ENCODE results near the gene INTS13. TPM values are rescaled to one million over a fixed set of nuclear protein-coding genes. Genes with fewer than 3 reads are reported as not detected.
A peak's percentile ranks its signal among the peaks of the same experiment; 100 is the strongest.

INTS13 gene
- total RNA-seq, 1 experiment from 2014 or later = 61.8 TPM

DNA sequence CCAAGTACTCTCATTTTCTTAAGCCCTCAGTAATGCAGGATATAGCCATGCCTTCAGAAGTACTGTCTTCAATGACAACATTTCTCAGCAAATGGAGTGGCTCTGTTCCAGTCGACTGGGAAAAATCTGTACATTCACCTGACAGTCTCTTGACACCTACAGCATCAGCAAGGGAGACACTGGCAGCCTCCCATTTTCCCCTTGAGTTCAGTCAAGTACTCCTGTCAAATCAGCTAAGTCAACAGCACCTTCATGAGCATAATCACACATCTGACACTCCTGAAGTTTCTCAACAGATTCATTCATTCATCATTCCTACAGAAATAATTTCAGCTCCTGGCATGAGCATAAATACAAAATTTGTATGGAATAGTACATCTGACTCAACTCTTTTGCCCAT lies 46.1 kb downstream of the INTS13 start:
- Histone ChIP-seq H2AFZ (ENCODE audit: low read length) (no peak overlapping the region), H3K9ac (ENCODE audit: low read length) (no peak overlapping the region), H3K4me2 (ENCODE audit: low read length) (no peak overlapping the region), H3K36me3 (ENCODE audit: low read depth, low read length) (no peaks in the 10 kb centered on the region), H3K27ac (ENCODE audit: low read length) (no peak overlapping the region), H3K4me3 (ENCODE audit: low read length) (no peak overlapping the region), H3F3A (ENCODE audit: low read length, unreplicated experiment) (no peaks in the 10 kb centered on the region), H4K20me1 (ENCODE audit: low read length) (no peaks in the 10 kb centered on the region), H3K79me2 (ENCODE audit: low read length) (no peaks in the 10 kb centered on the region), H3K4me1 (ENCODE audit: insufficient read depth, low read length) (no peaks in the 10 kb centered on the region), H3K9me2 (replicated peaks; ENCODE audit: low read length) (no peaks in the 10 kb centered on the region), H3K27me3 (ENCODE audit: low read length) (no peaks in the 10 kb centered on the region), H3K9me3 (ENCODE audit: low read length) (no peaks in the 10 kb centered on the region)
- no peak for DNase-seq
- POLR2A ChIA-PET (ENCODE audit: unreplicated experiment) = no interaction called here
- intact Hi-C loops (cut with micrococcal nuclease) = no loop called here
- BruUV-seq (replicated peaks) = no TSS peak
- no peak for ATAC-seq
- TF ChIP-seq EZH2 (IDR thresholded peaks at IDR 0.05; ENCODE audit: low read length, unreplicated experiment) = no peak
- CTCF ChIA-PET = no interaction called here

GRCh38 chr12:26890784-26891183 lies 47.0 kb downstream of the INTS13 start:
- intact Hi-C loops (cut with micrococcal nuclease) = no loop called here
- Histone ChIP-seq H3K4me1 (ENCODE audit: insufficient read depth, low read length) (no peaks in the 10 kb centered on the region), H3K4me3 (ENCODE audit: low read length) (no peak overlapping the region), H3K27me3 (ENCODE audit: low read length) (no peaks in the 10 kb centered on the region), H3K27ac (ENCODE audit: low read length) (no peak overlapping the region), H4K20me1 (ENCODE audit: low read length) (no peaks in the 10 kb centered on the region), H3K36me3 (ENCODE audit: low read depth, low read length) (no peaks in the 10 kb centered on the region), H3K9me3 (ENCODE audit: low read length) (no peaks in the 10 kb centered on the region), H3K9me2 (replicated peaks; ENCODE audit: low read length) (no peaks in the 10 kb centered on the region), H2AFZ (ENCODE audit: low read length) (no peak overlapping the region), H3K9ac (ENCODE audit: low read length) (no peak overlapping the region), H3K4me2 (ENCODE audit: low read length) (no peak overlapping the region), H3K79me2 (ENCODE audit: low read length) (no peaks in the 10 kb centered on the region), H3F3A (ENCODE audit: low read length, unreplicated experiment) (no peaks in the 10 kb centered on the region)
- no TSS peak for BruUV-seq (replicated peaks)
- ATAC-seq (no peak), DNase-seq (no peak)
- no peak for TF ChIP-seq EZH2 (IDR thresholded peaks at IDR 0.05; ENCODE audit: low read length, unreplicated experiment)
- TF ChIP-seq EZH2phosphoT487 (IDR thresholded peaks at IDR 0.05; ENCODE audit: borderline replicate concordance, low read length) = no peak
- TF ChIP-seq, protein P1, sequence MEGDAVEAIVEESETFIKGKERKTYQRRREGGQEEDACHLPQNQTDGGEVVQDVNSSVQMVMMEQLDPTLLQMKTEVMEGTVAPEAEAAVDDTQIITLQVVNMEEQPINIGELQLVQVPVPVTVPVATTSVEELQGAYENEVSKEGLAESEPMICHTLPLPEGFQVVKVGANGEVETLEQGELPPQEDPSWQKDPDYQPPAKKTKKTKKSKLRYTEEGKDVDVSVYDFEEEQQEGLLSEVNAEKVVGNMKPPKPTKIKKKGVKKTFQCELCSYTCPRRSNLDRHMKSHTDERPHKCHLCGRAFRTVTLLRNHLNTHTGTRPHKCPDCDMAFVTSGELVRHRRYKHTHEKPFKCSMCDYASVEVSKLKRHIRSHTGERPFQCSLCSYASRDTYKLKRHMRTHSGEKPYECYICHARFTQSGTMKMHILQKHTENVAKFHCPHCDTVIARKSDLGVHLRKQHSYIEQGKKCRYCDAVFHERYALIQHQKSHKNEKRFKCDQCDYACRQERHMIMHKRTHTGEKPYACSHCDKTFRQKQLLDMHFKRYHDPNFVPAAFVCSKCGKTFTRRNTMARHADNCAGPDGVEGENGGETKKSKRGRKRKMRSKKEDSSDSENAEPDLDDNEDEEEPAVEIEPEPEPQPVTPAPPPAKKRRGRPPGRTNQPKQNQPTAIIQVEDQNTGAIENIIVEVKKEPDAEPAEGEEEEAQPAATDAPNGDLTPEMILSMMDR (conservative IDR thresholded peaks at IDR 0.05; ENCODE audit: low read depth, low read length) = no peak
- ChIA-PET POLR2A (ENCODE audit: unreplicated experiment) (interaction anchor here (0.6 kb wide), 1 partner anchor 626 kb away, joined by 3 read pairs; no protein-coding TSS in a partner anchor), CTCF (no interaction called here)

- H3K27ac ChIP-seq (ENCODE audit: low read length) = no peak overlapping the region
- DNase-seq (peak; percentile 99), ATAC-seq (peak; percentile 96)
- CTCF ChIA-PET = interaction anchor here (0.5 to 1.0 kb wide), 12 partner anchors 9 to 420 kb away, joined by 3 to 6 read pairs (median 4); no protein-coding TSS in a partner anchor
- peak overlapping the region; percentile 42; the same call in 1 of the 2 replicates for H3K4me3 ChIP-seq (ENCODE audit: low read length)
- no peaks in the 10 kb centered on the region for H3K27me3 ChIP-seq (ENCODE audit: low read length)
- no peak overlapping the region for H3K9ac ChIP-seq (ENCODE audit: low read length)
- no peaks in the 10 kb centered on the region for H3K36me3 ChIP-seq (ENCODE audit: low read depth, low read length)
- no peak for TF ChIP-seq EZH2 (IDR thresholded peaks at IDR 0.05; ENCODE audit: low read length, unreplicated experiment)
- no peak for TF ChIP-seq EZH2phosphoT487 (IDR thresholded peaks at IDR 0.05; ENCODE audit: borderline replicate concordance, low read length)
- TF ChIP-seq, protein P1 (conservative IDR thresholded peaks at IDR 0.05; ENCODE audit: low read depth, low read length) = peak; percentile 99
- POLR2A ChIA-PET (ENCODE audit: unreplicated experiment) = no interaction called here
- H3F3A ChIP-seq (ENCODE audit: low read length, unreplicated experiment) = no peaks in the 10 kb centered on the region
- intact Hi-C loops (cut with micrococcal nuclease) = loop anchor here (1.0 to 10.0 kb wide), 3 partner anchors 32 to 420 kb away; no protein-coding TSS in a partner anchor
- peak overlapping the region; percentile 75 for H3K4me2 ChIP-seq (ENCODE audit: low read length)
- H3K9me2 ChIP-seq (replicated peaks; ENCODE audit: low read length) = no peaks in the 10 kb centered on the region
- BruUV-seq (replicated peaks) = no TSS peak
- no peaks in the 10 kb centered on the region for H3K9me3 ChIP-seq (ENCODE audit: low read length)
- no peaks in the 10 kb centered on the region for H4K20me1 ChIP-seq (ENCODE audit: low read length)
- peak overlapping the region; percentile 82 for H2AFZ ChIP-seq (ENCODE audit: low read length)
- H3K79me2 ChIP-seq (ENCODE audit: low read length) = no peaks in the 10 kb centered on the region
- peaks cover 3% of the 10 kb centered on the region; the same call in 1 of the 2 replicates for H3K4me1 ChIP-seq (ENCODE audit: insufficient read depth, low read length)
Measured at GRCh38 chr12:26884765-26885576, 52.8 kb downstream of the INTS13 start.
